ENCODE measurements around the gene SLC2A3. TPM values are rescaled to one million over a fixed set of nuclear protein-coding genes. Genes with fewer than 3 reads are reported as not detected.
"Not testable (repeated sequence)": the region's sequence is repeated elsewhere in the genome, so short reads cannot be mapped to it uniquely, and the experiment has no call there.

The SLC2A3 gene
- total RNA-seq, 1 donor from 2014 or later, result 80.3 TPM

- Mint-ChIP-seq H3K4me3 (ENCODE audit: unreplicated experiment) (no peak overlapping the region), H3K27ac (ENCODE audit: unreplicated experiment) (no peak overlapping the region), H3K27me3 (ENCODE audit: unreplicated experiment) (no peaks in the 10 kb centered on the region), H3K4me1 (ENCODE audit: unreplicated experiment) (peaks cover 24% of the 10 kb centered on the region), H3K36me3 (ENCODE audit: unreplicated experiment) (no peaks in the 10 kb centered on the region), H3K9me3 (ENCODE audit: unreplicated experiment) (no peaks in the 10 kb centered on the region)
- TF ChIP-seq CTCF (IDR thresholded peaks at IDR 0.05), result no peak
- no peak for DNase-seq (ENCODE audit: extremely low spot score, unreplicated experiment)
Measured at GRCh38 chr12:7973457-7973825, 37.5 kb upstream of the SLC2A3 start.

- DNase-seq (ENCODE audit: extremely low spot score, unreplicated experiment), result no peak
- H3K27me3 Mint-ChIP-seq (ENCODE audit: unreplicated experiment), result no peaks in the 10 kb centered on the region
- H3K9me3 Mint-ChIP-seq (ENCODE audit: unreplicated experiment), result no peaks in the 10 kb centered on the region
- no peak for TF ChIP-seq CTCF (IDR thresholded peaks at IDR 0.05)
- peaks cover 24% of the 10 kb centered on the region for H3K4me1 Mint-ChIP-seq (ENCODE audit: unreplicated experiment)
- H3K4me3 Mint-ChIP-seq (ENCODE audit: unreplicated experiment), result no peak overlapping the region
- H3K27ac Mint-ChIP-seq (ENCODE audit: unreplicated experiment), result peak overlapping the region; percentile 52
- no peaks in the 10 kb centered on the region for H3K36me3 Mint-ChIP-seq (ENCODE audit: unreplicated experiment)
Measured at GRCh38 chr12:7972734-7973456, 36.9 kb upstream of the SLC2A3 start.

DNA sequence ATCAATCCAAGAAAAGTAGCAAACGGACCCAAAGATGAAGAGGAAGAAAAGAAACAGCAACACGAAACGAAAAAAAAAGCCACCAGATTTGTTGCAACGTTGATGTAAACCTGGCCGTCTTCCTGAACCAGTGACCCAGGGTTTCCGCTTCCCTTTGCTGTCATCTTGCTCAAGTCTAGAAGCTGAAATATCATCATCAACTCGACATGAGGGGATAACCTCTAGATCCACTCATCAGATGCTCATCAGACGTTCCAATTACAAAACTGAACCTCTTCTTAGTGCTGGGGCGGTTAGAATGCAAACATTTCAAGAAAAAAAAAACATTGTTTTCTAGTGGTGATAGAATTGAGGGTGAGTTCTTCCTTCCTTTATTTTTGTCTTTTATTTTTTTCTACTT, 36.3 kb upstream of the SLC2A3 start:
- DNase-seq (ENCODE audit: extremely low spot score, unreplicated experiment); H3K9me3 Mint-ChIP-seq (ENCODE audit: unreplicated experiment); H3K27me3 Mint-ChIP-seq (ENCODE audit: unreplicated experiment); H3K4me3 Mint-ChIP-seq (ENCODE audit: unreplicated experiment); H3K36me3 Mint-ChIP-seq (ENCODE audit: unreplicated experiment): not testable (repeated sequence)
- H3K27ac Mint-ChIP-seq (ENCODE audit: unreplicated experiment), result peak overlapping the region; percentile 52
- H3K4me1 Mint-ChIP-seq (ENCODE audit: unreplicated experiment), result peaks cover 24% of the 10 kb centered on the region

- not testable (repeated sequence) for DNase-seq (ENCODE audit: extremely low spot score, unreplicated experiment); H3K36me3 Mint-ChIP-seq (ENCODE audit: unreplicated experiment); H3K9me3 Mint-ChIP-seq (ENCODE audit: unreplicated experiment); H3K27me3 Mint-ChIP-seq (ENCODE audit: unreplicated experiment)
- Mint-ChIP-seq H3K4me1 (ENCODE audit: unreplicated experiment) (peaks cover 22% of the 10 kb centered on the region), H3K4me3 (ENCODE audit: unreplicated experiment) (peak overlapping the region; percentile 84), H3K27ac (ENCODE audit: unreplicated experiment) (peak overlapping the region; percentile 94)
Measured at GRCh38 chr12:7971765-7972164, 35.8 kb upstream of the SLC2A3 start.

DNA sequence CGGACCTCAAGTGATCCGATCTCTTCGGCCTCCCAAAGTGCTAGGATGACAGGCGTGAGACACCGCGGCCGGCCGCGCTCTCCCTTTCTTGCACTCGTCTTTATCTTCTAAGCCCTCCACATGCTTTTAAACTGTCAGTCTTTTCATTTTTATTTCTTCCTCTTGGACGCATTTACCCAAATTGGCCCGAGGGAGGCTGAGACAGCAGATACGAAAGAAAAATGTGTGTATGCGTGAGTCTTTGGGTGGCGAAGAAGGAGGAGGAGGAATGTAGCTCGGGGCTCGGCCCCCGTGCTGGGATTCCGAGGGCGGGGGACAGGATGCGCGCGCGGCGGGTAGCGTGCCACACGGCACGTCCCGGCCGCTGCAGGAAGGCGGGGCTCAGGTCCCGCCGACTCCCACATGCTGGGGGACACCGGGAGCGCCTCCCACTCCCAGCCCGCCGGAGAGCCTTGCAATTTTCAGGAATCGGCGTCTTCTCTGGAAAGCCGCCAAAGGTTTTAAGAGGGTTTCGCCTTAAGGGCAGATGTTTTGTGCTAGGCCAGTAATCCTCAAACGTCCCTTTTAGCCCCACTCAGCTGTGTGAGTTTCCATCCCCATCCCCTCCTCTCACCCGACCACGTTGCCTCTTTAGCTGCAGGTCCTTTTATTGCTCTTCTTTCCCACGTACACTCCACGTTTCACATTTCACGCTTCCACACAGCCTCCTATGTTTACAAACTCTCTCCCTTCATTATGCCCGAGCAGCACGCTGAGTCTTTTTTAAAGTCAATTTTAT, 34.7 kb upstream of the SLC2A3 start:
- no peaks in the 10 kb centered on the region for H3K27me3 Mint-ChIP-seq (ENCODE audit: unreplicated experiment)
- no peaks in the 10 kb centered on the region for H3K36me3 Mint-ChIP-seq (ENCODE audit: unreplicated experiment)
- peaks cover 21% of the 10 kb centered on the region for H3K4me1 Mint-ChIP-seq (ENCODE audit: unreplicated experiment)
- TF ChIP-seq CTCF (IDR thresholded peaks at IDR 0.05), result peak; percentile 7
- DNase-seq (ENCODE audit: extremely low spot score, unreplicated experiment), result peak; percentile 97
- peak overlapping the region; percentile 94 for H3K27ac Mint-ChIP-seq (ENCODE audit: unreplicated experiment)
- H3K4me3 Mint-ChIP-seq (ENCODE audit: unreplicated experiment), result peak overlapping the region; percentile 84
- H3K9me3 Mint-ChIP-seq (ENCODE audit: unreplicated experiment), result no peaks in the 10 kb centered on the region

GRCh38 chr12:7966563-7966962, 30.6 kb upstream of the SLC2A3 start:
- H3K4me1 Mint-ChIP-seq (ENCODE audit: unreplicated experiment), result peaks cover 18% of the 10 kb centered on the region
- DNase-seq (ENCODE audit: extremely low spot score, unreplicated experiment), result no peak
- no peak overlapping the region for H3K27ac Mint-ChIP-seq (ENCODE audit: unreplicated experiment)
- no peak overlapping the region for H3K4me3 Mint-ChIP-seq (ENCODE audit: unreplicated experiment)
- H3K9me3 Mint-ChIP-seq (ENCODE audit: unreplicated experiment), result no peaks in the 10 kb centered on the region
- no peaks in the 10 kb centered on the region for H3K36me3 Mint-ChIP-seq (ENCODE audit: unreplicated experiment)
- no peak for TF ChIP-seq CTCF (IDR thresholded peaks at IDR 0.05)
- no peaks in the 10 kb centered on the region for H3K27me3 Mint-ChIP-seq (ENCODE audit: unreplicated experiment)

GRCh38 chr12:7964669-7965068, 28.7 kb upstream of the SLC2A3 start:
- H3K27ac Mint-ChIP-seq (ENCODE audit: unreplicated experiment); H3K4me3 Mint-ChIP-seq (ENCODE audit: unreplicated experiment); DNase-seq (ENCODE audit: extremely low spot score, unreplicated experiment); H3K27me3 Mint-ChIP-seq (ENCODE audit: unreplicated experiment); H3K9me3 Mint-ChIP-seq (ENCODE audit: unreplicated experiment); H3K36me3 Mint-ChIP-seq (ENCODE audit: unreplicated experiment): not testable (repeated sequence)
- H3K4me1 Mint-ChIP-seq (ENCODE audit: unreplicated experiment), result peaks cover 15% of the 10 kb centered on the region
